Endothelial cell (in vitro differentiated cells): ENCODE measurements around the gene PHB1. TPM values are rescaled to one million over a fixed set of nuclear protein-coding genes. Genes with fewer than 3 reads are reported as not detected.

Experiments
- DNase-seq: peaks from one replicate; pipeline ENCODE4 v3.0.0; 2021; ENCODE audit warnings: low spot score
- H3K27ac Mint-ChIP-seq: one replicate; pipeline ENCODE4 v1.8.0; 2021; ENCODE audit warnings: mixed read lengths, inconsistent platforms; ENCODE audit not compliant: unreplicated experiment
- H3K27me3 Mint-ChIP-seq: one replicate; pipeline ENCODE4 v1.8.0; 2021; ENCODE audit warnings: mild to moderate bottlenecking, moderate library complexity, mixed read lengths, inconsistent platforms; ENCODE audit not compliant: unreplicated experiment
- H3K36me3 Mint-ChIP-seq: one replicate; pipeline ENCODE4 v1.8.0; 2021; ENCODE audit warnings: mild to moderate bottlenecking, low read depth, mixed read lengths, inconsistent platforms; ENCODE audit not compliant: unreplicated experiment
- H3K4me1 Mint-ChIP-seq: one replicate; pipeline ENCODE4 v1.8.0; 2021; ENCODE audit warnings: mild to moderate bottlenecking, mixed read lengths, inconsistent platforms; ENCODE audit not compliant: unreplicated experiment
- H3K4me3 Mint-ChIP-seq: one replicate; pipeline ENCODE4 v1.8.0; 2021; ENCODE audit warnings: mild to moderate bottlenecking, mixed read lengths, inconsistent platforms; ENCODE audit not compliant: unreplicated experiment
- H3K9me3 Mint-ChIP-seq: one replicate; pipeline ENCODE4 v1.8.0; 2021; ENCODE audit warnings: mixed read lengths, inconsistent platforms; ENCODE audit not compliant: unreplicated experiment
- total RNA-seq: library from RNA; stranded (reverse); fragmentation: NEBNext Ultra II Directional; extraction: Animal tissue kit (Norgen Biotek cat#: 25700); gene quantifications from one replicate; pipeline ENCODE4 v1.2.1, GENCODE V29; 2021; ENCODE audit not compliant: unreplicated experiment
- TF ChIP-seq, protein P1 (sequence below): fragments of 200-600 bp; sonication (generic); IDR thresholded peaks from one replicate; pipeline ENCODE4 v1.5.0; 2021; ENCODE audit warnings: antibody characterized with exemption; ENCODE audit not compliant: unreplicated experiment

Gene PHB1
- total RNA-seq, 1 donor from 2014 or later = 181 TPM

DNA sequence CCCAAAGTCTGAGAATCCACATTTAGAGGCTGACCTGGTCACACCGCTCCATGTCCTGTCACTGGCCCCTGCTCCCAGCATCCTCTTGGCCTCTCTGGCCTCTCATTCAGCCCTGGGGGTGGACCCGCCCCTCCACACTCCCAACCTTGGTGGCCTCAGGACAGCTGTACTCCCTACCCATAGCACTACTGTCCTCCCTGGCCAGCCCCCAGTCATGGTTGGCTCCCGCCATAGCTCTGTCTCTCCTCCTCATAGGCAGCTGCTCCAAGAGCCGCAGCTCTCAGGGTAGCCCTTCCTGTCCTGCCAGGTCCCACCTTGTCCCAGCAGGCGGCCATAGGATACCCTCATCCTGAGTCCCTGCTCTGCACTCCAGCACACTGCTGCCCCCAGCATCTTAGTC, 38.0 kb upstream of the PHB1 start:
- no peak overlapping the region for H3K4me3 Mint-ChIP-seq

DNA sequence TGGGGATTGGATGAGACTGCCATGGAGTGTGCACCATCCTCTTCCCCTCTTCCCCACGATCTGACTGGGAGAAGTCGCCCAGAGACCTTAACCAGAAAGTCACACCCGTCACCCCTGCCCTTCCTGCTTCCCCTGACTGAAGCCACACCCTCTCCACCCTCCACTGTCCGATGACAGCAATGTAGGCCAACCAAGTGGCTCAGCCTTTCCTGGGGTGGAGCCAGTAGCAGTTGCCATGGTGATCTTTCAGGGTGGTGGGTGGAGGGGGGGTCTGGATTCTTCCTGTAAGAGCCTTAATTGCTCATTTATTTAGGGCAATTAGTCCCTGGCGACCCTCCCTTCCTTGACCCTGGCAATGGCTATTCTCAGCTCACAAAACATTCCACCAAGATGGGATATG, 37.5 kb upstream of the PHB1 start:
- Mint-ChIP-seq H3K27ac (no peak overlapping the region), H3K36me3 (no peaks in the 10 kb centered on the region), H3K4me1 (peaks cover 8% of the 10 kb centered on the region), H3K4me3 (no peak overlapping the region), H3K27me3 (peaks cover 15% of the 10 kb centered on the region), H3K9me3 (no peaks in the 10 kb centered on the region)
- no peak for DNase-seq
- TF ChIP-seq, protein P1, sequence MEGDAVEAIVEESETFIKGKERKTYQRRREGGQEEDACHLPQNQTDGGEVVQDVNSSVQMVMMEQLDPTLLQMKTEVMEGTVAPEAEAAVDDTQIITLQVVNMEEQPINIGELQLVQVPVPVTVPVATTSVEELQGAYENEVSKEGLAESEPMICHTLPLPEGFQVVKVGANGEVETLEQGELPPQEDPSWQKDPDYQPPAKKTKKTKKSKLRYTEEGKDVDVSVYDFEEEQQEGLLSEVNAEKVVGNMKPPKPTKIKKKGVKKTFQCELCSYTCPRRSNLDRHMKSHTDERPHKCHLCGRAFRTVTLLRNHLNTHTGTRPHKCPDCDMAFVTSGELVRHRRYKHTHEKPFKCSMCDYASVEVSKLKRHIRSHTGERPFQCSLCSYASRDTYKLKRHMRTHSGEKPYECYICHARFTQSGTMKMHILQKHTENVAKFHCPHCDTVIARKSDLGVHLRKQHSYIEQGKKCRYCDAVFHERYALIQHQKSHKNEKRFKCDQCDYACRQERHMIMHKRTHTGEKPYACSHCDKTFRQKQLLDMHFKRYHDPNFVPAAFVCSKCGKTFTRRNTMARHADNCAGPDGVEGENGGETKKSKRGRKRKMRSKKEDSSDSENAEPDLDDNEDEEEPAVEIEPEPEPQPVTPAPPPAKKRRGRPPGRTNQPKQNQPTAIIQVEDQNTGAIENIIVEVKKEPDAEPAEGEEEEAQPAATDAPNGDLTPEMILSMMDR = no peak

More for the DNA sequence above, 38.0 kb upstream of the PHB1 start:
- TF ChIP-seq, protein P1 = no peak
- no peaks in the 10 kb centered on the region for H3K9me3 Mint-ChIP-seq
- H3K27ac Mint-ChIP-seq = no peak overlapping the region
- no peaks in the 10 kb centered on the region for H3K36me3 Mint-ChIP-seq
- H3K4me1 Mint-ChIP-seq = peaks cover 8% of the 10 kb centered on the region
- DNase-seq = no peak
- H3K27me3 Mint-ChIP-seq = peaks cover 16% of the 10 kb centered on the region

DNA sequence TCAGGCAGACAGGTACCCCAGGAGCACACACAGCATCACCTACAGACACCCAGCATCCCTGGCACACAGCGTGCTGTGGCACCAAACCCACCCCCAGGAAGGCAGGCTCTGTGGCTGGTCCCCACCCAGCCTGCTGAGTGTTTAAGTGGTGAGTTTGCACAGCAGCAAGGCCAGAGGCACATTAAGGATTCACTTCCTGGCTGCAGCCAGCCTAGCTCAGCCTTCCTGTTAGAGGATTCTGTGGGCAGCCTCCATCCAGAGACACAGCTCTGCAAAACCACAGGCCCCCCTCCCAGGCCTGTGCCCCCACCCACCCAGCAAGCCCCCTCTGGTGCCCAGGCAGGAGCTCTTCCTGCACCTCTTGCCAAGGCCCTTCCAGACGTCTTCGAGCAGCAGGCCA, 36.1 kb upstream of the PHB1 start:
- no peaks in the 10 kb centered on the region for H3K36me3 Mint-ChIP-seq
- DNase-seq = no peak
- TF ChIP-seq, protein P1 = no peak
- H3K4me3 Mint-ChIP-seq = no peak overlapping the region
- peaks cover 8% of the 10 kb centered on the region for H3K4me1 Mint-ChIP-seq
- no peak overlapping the region for H3K27ac Mint-ChIP-seq
- no peaks in the 10 kb centered on the region for H3K9me3 Mint-ChIP-seq
- H3K27me3 Mint-ChIP-seq = peaks cover 13% of the 10 kb centered on the region

DNA sequence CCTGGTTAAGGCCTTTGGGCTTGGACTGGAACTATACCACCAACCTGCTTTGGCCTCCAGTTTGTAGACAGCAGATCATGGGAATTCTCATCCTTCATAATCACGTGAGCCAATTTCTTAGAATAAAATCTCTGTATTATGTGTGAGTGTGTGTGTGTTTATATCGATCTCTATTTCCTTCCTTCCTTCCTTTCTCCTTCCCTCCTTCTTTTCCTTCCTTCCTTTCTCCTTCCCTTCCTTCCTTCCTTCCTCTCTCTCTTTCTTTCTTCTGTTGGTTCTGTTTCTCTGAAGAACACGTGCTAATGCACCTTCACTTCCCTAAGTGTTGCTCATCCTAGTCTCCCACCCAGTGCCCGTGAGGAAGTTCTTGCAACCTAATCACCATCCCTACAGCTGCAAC, 35.5 kb upstream of the PHB1 start:
- Mint-ChIP-seq H3K27me3 (peaks cover 13% of the 10 kb centered on the region), H3K36me3 (no peaks in the 10 kb centered on the region), H3K4me3 (no peak overlapping the region), H3K27ac (no peak overlapping the region), H3K9me3 (no peaks in the 10 kb centered on the region), H3K4me1 (peaks cover 8% of the 10 kb centered on the region)
- TF ChIP-seq, protein P1 = no peak
- DNase-seq = no peak

DNA sequence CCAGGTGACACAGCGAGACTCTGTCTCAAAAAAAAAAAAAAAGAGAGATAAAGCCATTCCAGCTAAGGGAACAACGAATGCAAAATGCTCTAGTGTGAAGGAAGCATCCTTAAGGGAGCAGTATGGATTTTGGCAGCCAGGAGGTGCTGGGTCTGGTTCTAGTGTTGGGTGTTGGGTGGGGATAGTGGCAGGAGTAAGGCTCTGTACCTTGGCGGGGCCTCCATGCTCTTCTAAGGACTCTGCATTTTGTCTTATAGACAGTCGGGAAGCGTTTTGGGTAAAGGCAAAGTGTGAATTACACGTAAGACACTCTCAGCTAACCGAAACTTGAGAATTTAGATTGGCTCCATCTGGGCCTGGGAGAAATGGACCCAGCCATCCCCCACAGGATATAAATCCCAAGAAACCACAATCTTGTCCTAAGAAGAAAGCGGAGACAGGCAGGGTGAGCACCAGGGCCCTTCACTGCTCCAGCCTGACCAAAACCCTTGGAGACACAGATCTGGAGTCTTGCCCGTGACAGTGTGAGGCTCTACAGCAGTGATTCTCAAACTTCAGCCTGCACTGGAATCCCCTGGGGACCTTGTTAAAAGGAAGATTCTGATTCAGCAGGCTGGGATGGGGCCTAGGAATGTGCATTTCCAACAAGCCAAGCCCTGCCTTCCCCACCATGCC, 33.1 kb upstream of the PHB1 start:
- peaks cover 8% of the 10 kb centered on the region for H3K4me1 Mint-ChIP-seq
- H3K9me3 Mint-ChIP-seq = no peaks in the 10 kb centered on the region
- H3K27ac Mint-ChIP-seq = no peak overlapping the region
- peaks cover 4% of the 10 kb centered on the region for H3K27me3 Mint-ChIP-seq
- TF ChIP-seq, protein P1 = no peak
- no peak overlapping the region for H3K4me3 Mint-ChIP-seq
- no peak for DNase-seq
- H3K36me3 Mint-ChIP-seq = no peaks in the 10 kb centered on the region
